Body of pancreas (tissue), 4 donors: ENCODE results near the gene TBX10.

Experiments
- CTCF ChIP-seq, 7 experiments: fragments of 450-650 bp in 4 of 7; fragments of 200-600 bp in 3 of 7; sonication (generic) in 3 of 7; IDR thresholded peaks; one replicate each; pipeline ENCODE4 v1.5.1; 2016 to 2019; ENCODE audit warnings: antibody characterized with exemption in 7 of 7
- POLR2A ChIP-seq, 3 donors: fragments of 450-650 bp; IDR thresholded peaks; one replicate each; pipeline ENCODE4 v1.6.1; 2016; ENCODE audit warnings: antibody characterized with exemption in 3 of 3, mild to moderate bottlenecking in 2 of 3

- TF ChIP-seq CTCF (IDR thresholded peaks at IDR 0.05) (no peak), POLR2A (IDR thresholded peaks at IDR 0.05) (no peak)
Measured at GRCh38 chr11:67609316-67609715, 30.2 kb downstream of the TBX10 start.
